IPS-20b (cell line): ENCODE measurements around the gene FANCG.

ENCODE experiments used
- H3K27ac ChIP-seq: one replicate; pipeline ENCODE4 v1.5.1; 2013; ENCODE audit warnings: low read length
- H3K27me3 ChIP-seq: 2 replicates; pipeline ENCODE4 v1.6.1; 2013; ENCODE audit warnings: mild to moderate bottlenecking, low read length, inconsistent platforms; ENCODE audit not compliant: insufficient read depth
- H3K36me3 ChIP-seq: 2 replicates; pipeline ENCODE4 v1.6.1; 2013; ENCODE audit warnings: low read depth, mild to moderate bottlenecking, inconsistent platforms, low read length, moderate library complexity; ENCODE audit not compliant: insufficient read depth
- H3K4me1 ChIP-seq: 2 replicates; pipeline ENCODE4 v1.6.1; 2013; ENCODE audit warnings: mild to moderate bottlenecking, control low read depth, inconsistent platforms, low read length, moderate library complexity; ENCODE audit not compliant: insufficient read depth
- H3K4me3 ChIP-seq: 2 replicates; pipeline ENCODE4 v1.5.1; 2013; ENCODE audit warnings: mild to moderate bottlenecking, low read length, inconsistent platforms
- H3K9ac ChIP-seq: 2 replicates; pipeline ENCODE4 v1.6.1; 2013; ENCODE audit warnings: low read depth, mild to moderate bottlenecking, inconsistent platforms, low read length, moderate library complexity
- H3K9me3 ChIP-seq: 2 replicates; pipeline ENCODE4 v1.6.1; 2013; ENCODE audit warnings: mild to moderate bottlenecking, low read depth, low read length, inconsistent platforms; ENCODE audit not compliant: insufficient read depth

Gene FANCG

DNA sequence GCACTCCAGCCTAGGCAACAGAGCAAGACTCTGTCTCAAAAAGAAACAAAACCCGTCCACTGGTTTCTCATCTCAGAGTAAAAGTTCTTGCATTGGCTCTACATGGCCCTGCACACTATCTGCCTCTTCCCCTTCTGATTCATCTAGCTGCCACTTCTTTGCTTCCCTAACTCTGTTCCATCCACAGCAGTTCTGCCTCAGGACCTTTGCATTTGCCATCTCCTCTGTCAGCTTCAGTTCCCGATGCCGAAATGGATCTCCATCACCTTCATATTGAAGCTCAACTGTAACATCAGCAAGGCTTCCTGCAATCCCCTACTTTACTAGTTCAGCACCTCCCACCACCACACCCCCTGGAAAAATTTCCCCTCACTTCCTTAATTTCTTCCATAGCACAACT lies 17.8 kb upstream of the FANCG start:
- no peak overlapping the region for H3K4me3 ChIP-seq
- H3K9ac ChIP-seq: no peak overlapping the region
- H3K36me3 ChIP-seq: peaks cover 35% of the 10 kb centered on the region
- peaks cover 3% of the 10 kb centered on the region; the same call in 1 of the 2 replicates for H3K4me1 ChIP-seq
- H3K27ac ChIP-seq: no peak overlapping the region
- H3K9me3 ChIP-seq: no peaks in the 10 kb centered on the region
- H3K27me3 ChIP-seq: no peaks in the 10 kb centered on the region

DNA sequence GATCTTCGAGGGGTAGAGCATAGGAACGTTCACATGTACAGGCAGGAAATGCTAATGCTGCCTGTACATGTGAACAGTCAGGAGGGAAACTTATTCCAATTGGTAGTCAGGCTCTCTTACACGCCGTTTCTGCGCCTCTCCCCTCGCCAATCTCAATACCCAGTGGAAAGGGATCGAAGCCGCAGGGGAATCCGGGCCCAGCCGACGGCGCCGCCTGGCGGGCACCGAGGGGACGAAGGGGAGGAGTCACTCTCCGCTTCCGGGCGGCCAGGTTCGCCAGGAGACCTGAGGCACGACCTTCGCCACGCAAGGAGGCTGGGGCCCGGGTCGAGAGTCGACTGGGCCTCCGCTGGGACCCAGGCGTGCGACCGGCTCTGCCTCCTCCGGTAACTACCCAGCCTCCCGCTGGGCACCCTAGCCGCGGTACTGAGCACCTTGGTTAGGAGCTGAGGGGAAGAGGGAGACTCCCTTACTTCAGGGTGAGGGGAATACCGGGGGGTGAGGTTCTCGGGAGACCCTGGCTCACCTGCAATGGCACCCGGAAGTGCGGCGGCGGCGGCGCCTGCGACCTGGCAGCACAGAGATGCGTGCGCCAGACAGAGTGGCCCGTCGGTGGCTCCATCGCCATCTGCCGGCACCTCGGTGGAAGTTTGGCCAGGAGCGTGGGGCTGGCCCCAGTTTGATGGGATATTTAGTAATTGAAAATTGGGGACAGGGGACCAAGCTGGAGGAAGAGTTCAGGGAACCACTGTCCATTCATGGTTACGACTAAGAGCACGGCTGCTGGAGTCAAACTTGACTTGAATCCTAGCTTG lies 16.5 kb upstream of the FANCG start, which contains the start of gene PIGO:
Gene PIGO, minus strand, starts transcription at position 557 of the 815 bp plus-strand sequence. CDS start 1,026 bp downstream, outside the sequence.
- Histone ChIP-seq H3K36me3 (peaks cover 41% of the 10 kb centered on the region), H3K4me3 (peak within 1 kb of the TSS; percentile 88), H3K9me3 (no peaks in the 10 kb centered on the region), H3K4me1 (no peaks in the 10 kb centered on the region), H3K27ac (peak within 1 kb of the TSS; percentile 77), H3K9ac (peak within 1 kb of the TSS; percentile 96), H3K27me3 (no peaks in the 10 kb centered on the region)

DNA sequence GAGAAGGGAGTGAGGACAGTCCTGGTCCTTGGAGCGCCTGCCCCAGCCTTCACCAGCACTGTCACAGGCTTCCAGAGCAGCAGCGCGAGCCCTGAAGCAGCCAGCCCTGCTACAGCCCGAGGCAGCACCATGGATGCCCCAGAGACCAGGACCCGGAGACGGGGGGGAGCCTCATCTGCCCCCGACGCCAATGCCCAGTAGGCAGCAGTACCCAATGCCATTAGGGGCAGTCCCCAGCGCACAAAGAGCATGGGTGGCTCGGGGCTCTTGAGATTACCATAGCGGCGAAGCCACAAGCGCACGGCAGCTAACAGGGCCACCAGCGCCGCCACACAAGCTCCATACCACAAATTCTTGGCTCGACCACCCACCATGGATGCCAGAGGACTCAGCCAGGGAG lies 11.8 kb upstream of the FANCG start:
- Histone ChIP-seq H3K9ac (no peak overlapping the region), H3K4me1 (no peaks in the 10 kb centered on the region), H3K27ac (no peak overlapping the region), H3K27me3 (no peaks in the 10 kb centered on the region), H3K36me3 (peaks cover 63% of the 10 kb centered on the region), H3K9me3 (no peaks in the 10 kb centered on the region), H3K4me3 (no peak overlapping the region)

DNA sequence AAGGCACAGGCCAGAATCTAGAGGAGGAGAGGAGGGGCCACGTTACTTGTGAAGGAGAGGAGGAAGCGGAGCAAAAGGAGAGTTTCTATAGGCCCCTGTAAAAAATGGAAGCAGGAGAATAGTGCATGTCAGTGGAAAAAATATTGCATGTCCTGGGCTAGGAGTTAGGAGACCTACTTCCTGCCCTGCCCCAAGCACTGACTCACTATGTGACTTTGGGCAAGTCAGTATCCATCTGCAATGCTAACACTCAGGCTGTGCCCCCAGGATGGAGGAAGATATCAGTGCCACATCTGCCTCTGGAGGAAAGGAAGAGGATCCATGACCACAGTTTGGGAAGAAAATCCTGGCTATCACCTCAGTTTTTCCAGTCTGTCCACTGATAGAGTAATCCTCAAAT lies 9.7 kb upstream of the FANCG start:
- Histone ChIP-seq H3K4me3 (no peak overlapping the region), H3K27me3 (no peaks in the 10 kb centered on the region), H3K27ac (no peak overlapping the region), H3K9ac (no peak overlapping the region), H3K36me3 (peaks cover 66% of the 10 kb centered on the region), H3K9me3 (no peaks in the 10 kb centered on the region), H3K4me1 (no peaks in the 10 kb centered on the region)

DNA sequence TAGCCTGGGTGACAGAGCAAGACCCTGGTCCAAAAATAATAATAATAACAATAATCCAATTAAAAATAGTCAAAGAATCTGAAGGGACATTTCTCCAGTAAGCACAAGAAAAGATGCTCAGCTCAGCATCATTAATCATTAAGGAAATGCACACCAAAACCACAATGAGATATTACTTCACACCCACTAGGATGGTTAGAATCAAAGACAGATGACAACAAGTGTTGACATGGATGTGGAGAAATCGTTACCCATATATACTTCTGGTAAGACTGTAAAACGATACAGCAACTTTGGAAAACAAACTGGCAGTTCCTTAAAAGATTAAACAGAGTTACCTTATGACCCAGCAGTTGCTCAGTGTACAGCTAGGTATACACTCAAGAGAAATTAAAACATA lies 5.3 kb upstream of the FANCG start:
- Histone ChIP-seq H3K9ac (no peak overlapping the region), H3K27me3 (no peaks in the 10 kb centered on the region), H3K36me3 (peaks cover 35% of the 10 kb centered on the region), H3K27ac (no peak overlapping the region), H3K4me1 (no peaks in the 10 kb centered on the region), H3K4me3 (no peak overlapping the region), H3K9me3 (no peaks in the 10 kb centered on the region)

DNA sequence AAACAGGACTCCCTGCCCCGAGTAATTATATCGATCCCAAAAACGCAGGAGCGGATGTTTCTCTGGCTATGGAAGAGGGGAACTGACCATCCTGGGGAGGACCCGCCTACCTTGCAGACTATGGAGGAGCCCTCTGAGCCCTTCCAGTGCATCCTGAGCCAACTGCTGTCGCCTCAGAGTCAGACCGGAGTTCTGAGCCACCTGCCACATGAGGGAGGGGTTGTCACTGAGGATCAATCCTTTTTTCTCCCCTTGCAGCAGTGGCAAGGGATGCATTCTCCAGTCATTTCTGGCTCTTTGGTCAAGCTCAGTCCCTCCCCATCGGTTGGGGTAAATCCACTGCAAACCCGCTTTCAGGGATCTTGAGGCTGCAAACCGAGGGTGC lies 709 bp downstream of the FANCG start:
- Histone ChIP-seq H3K27ac (peak overlapping the region; percentile 90), H3K4me3 (peak overlapping the region; percentile 91), H3K9ac (peak overlapping the region; percentile 90), H3K36me3 (peaks cover 35% of the 10 kb centered on the region), H3K4me1 (peaks cover 7% of the 10 kb centered on the region; the same call in 1 of the 2 replicates), H3K9me3 (no peaks in the 10 kb centered on the region), H3K27me3 (no peaks in the 10 kb centered on the region)

DNA sequence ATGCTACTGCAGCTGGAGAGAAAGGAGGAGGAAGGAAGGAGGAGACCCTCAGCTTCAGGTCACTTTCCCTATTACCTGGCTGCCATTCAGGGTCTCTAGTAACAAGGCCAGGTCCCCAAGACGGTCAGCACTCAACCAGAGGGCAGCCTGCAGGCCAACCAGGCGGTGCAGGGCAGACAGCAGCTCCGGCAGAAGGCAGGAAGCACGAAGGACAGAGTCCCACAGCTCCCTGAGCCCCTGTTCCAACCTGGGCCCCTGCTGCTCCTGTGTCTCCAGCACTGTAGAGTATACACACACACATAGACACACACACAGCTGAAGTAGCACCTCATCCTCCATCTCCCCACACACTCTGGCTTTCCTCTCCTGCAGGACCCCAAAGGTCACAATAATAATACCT lies 1.7 kb downstream of the FANCG start:
- peak overlapping the region; percentile 91 for H3K4me3 ChIP-seq
- no peak overlapping the region for H3K27ac ChIP-seq
- H3K27me3 ChIP-seq: no peaks in the 10 kb centered on the region
- H3K9ac ChIP-seq: peak overlapping the region; percentile 90
- H3K9me3 ChIP-seq: no peaks in the 10 kb centered on the region
- H3K36me3 ChIP-seq: peaks cover 45% of the 10 kb centered on the region
- peaks cover 7% of the 10 kb centered on the region; the same call in 1 of the 2 replicates for H3K4me1 ChIP-seq

DNA sequence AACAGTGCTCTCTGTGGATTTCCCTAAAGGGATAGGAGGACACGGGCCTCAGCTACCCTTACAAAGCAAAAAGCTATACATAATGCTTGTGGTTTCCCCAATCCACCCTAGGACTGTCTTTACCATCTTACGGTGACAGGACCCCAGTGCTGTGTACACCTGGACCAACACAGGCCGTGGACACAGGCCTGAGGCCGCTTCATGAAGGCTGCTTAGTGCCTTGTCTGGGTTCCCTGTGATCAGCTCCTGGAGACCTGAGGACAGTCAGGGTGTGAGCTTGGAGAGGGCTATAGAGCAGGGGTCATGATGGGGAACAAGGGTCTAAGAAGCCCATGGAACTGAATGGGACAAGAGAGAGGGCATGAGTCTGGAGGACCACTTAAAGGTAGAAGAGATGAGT lies 2.9 kb downstream of the FANCG start:
- Histone ChIP-seq H3K27me3 (no peaks in the 10 kb centered on the region), H3K9me3 (no peaks in the 10 kb centered on the region), H3K4me3 (no peak overlapping the region), H3K9ac (no peak overlapping the region), H3K27ac (no peak overlapping the region), H3K36me3 (peaks cover 46% of the 10 kb centered on the region), H3K4me1 (peaks cover 7% of the 10 kb centered on the region; the same call in 1 of the 2 replicates)

DNA sequence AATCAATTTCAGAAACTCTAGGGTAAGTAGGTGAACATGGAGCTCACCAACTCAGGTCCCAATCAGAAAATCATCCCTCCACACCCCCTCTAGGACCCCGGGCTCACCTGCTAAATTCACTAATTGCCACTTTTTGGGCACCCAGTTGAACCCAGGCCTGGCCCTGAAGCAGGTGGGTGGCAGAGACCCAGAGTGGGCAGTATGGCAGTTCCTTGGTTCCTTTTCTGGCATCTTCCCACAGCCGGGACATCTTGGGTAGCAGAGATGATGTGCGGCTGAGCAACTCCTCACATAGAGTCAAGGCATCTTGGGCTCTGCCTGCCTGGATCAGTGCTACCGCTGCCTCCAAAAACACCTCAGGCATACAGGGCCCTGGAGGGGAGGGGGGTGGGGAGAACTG lies 4.4 kb downstream of the FANCG start:
- H3K4me1 ChIP-seq: peaks cover 10% of the 10 kb centered on the region
- H3K9ac ChIP-seq: no peak overlapping the region
- peaks cover 52% of the 10 kb centered on the region for H3K36me3 ChIP-seq
- H3K27me3 ChIP-seq: no peaks in the 10 kb centered on the region
- no peak overlapping the region for H3K4me3 ChIP-seq
- H3K27ac ChIP-seq: no peak overlapping the region
- no peaks in the 10 kb centered on the region for H3K9me3 ChIP-seq

DNA sequence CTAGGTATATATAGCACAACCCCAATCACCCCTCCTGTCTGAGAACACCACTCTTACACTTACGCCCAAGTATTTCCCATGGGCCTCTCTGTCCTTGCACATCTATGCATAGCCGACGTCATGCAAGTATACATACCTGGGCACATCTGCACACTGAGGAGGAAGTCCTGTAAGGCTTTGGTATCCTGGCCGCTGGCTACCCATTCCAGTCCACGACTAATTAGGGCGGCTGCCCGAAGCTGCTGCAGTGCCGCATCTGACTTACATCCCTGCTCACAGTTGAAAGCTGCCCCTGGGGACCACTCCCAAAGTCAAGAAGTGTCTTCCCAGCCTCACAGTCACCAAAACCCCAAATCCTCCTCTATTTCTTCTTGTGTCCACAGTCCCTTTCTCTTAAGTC lies 5.0 kb downstream of the FANCG start:
- Histone ChIP-seq H3K27me3 (no peaks in the 10 kb centered on the region), H3K4me1 (peaks cover 15% of the 10 kb centered on the region), H3K9me3 (no peaks in the 10 kb centered on the region), H3K36me3 (peaks cover 58% of the 10 kb centered on the region), H3K27ac (no peak overlapping the region), H3K4me3 (no peak overlapping the region), H3K9ac (no peak overlapping the region)

DNA sequence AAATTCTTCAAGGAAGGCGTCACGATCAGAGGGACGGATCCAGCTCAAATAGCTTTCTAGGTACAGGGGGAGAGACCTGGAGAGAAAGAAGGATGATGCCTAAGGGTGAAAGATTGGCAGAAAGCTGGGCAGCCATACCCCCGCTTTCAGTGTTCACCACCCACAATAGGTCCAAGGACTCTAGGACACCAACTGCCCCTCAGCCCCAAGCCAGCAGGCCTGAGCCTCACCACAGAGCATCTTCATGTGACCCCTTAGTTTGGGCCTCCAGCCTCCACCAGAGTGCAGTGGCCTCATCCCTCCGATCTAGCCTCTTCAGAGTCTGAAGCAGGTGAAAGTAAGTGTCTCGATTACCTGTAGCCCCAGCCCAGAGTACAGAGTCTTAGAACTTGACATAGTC lies 5.6 kb downstream of the FANCG start:
- Histone ChIP-seq H3K4me1 (peaks cover 17% of the 10 kb centered on the region), H3K36me3 (peaks cover 59% of the 10 kb centered on the region), H3K27ac (no peak overlapping the region), H3K9me3 (no peaks in the 10 kb centered on the region), H3K27me3 (no peaks in the 10 kb centered on the region), H3K9ac (no peak overlapping the region), H3K4me3 (no peak overlapping the region)

DNA sequence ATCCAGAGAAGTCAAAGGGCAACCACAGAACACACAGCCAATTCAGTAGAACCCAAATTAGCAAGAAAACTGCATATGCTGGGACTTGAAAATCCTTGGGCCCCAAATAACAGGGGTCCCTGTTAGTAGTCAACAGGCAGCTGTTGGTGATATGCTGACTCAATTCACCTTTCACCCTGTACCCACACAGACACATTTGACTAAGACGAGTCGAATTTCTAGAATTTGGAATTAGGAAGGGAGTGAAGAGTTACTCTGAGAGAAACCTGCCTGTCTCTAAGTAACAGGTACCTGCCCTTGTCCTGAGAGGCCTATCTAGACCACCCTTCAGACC lies 6.5 kb downstream of the FANCG start:
- Histone ChIP-seq H3K27ac (no peak overlapping the region), H3K4me1 (peaks cover 10% of the 10 kb centered on the region), H3K9me3 (no peaks in the 10 kb centered on the region), H3K27me3 (no peaks in the 10 kb centered on the region), H3K9ac (peak overlapping the region; percentile 42; the same call in 1 of the 2 replicates), H3K4me3 (peak overlapping the region; percentile 33; the same call in 1 of the 2 replicates), H3K36me3 (peaks cover 68% of the 10 kb centered on the region)
